ENCODE measurements around the gene PITPNM3.

GRCh38 chr17:6444571-6445335, 111.6 kb downstream of the PITPNM3 start:
- TF ChIP-seq CTCF (conservative IDR thresholded peaks at IDR 0.05; ENCODE audit: low read depth, low read length) (no peak), EZH2 (IDR thresholded peaks at IDR 0.05; ENCODE audit: borderline replicate concordance, low read depth, low read length, poor library complexity, severe bottlenecking) (no peak)

Data from A673 (cell line).